IPS DF 6.9 (cell line): ENCODE results near the gene KRTCAP3.

Source experiments
- DNase-seq: peaks from one replicate; pipeline ENCODE4 v3.0.0-alpha.2; 2013; ENCODE audit warnings: low read depth, low spot score
- H3K27ac ChIP-seq: one replicate; pipeline ENCODE4 v1.5.1; 2013; ENCODE audit warnings: low read length, control low read depth
- H3K27me3 ChIP-seq: 2 replicates; pipeline ENCODE4 v1.6.1; 2013; ENCODE audit warnings: mild to moderate bottlenecking, low read length; ENCODE audit not compliant: control insufficient read depth, insufficient read depth
- H3K36me3 ChIP-seq: 2 replicates; pipeline ENCODE4 v1.6.1; 2013; ENCODE audit warnings: low read length; ENCODE audit not compliant: control insufficient read depth, insufficient read depth
- H3K4me1 ChIP-seq: 2 replicates; pipeline ENCODE4 v1.6.1; 2013; ENCODE audit warnings: low read length; ENCODE audit not compliant: control insufficient read depth, insufficient read depth
- H3K4me3 ChIP-seq: 2 replicates; pipeline ENCODE4 v1.5.1; 2013; ENCODE audit warnings: mild to moderate bottlenecking, low read length
- H3K9me3 ChIP-seq: 2 replicates; pipeline ENCODE4 v1.6.1; 2013; ENCODE audit warnings: low read length, inconsistent platforms; ENCODE audit not compliant: control insufficient read depth, insufficient read depth
- WGBS: extraction: QIAGEN DNeasy Blood & Tissue Kit; methylation state at CpG from one replicate; pipeline ENCODE4 v1.1.7; 2013; ENCODE audit warnings: mixed read lengths, missing lambda C conversion rate; ENCODE audit not compliant: insufficient read length, insufficient coverage; 5-methylcytosine and 5-hydroxymethylcytosine counted together

Gene KRTCAP3

DNA sequence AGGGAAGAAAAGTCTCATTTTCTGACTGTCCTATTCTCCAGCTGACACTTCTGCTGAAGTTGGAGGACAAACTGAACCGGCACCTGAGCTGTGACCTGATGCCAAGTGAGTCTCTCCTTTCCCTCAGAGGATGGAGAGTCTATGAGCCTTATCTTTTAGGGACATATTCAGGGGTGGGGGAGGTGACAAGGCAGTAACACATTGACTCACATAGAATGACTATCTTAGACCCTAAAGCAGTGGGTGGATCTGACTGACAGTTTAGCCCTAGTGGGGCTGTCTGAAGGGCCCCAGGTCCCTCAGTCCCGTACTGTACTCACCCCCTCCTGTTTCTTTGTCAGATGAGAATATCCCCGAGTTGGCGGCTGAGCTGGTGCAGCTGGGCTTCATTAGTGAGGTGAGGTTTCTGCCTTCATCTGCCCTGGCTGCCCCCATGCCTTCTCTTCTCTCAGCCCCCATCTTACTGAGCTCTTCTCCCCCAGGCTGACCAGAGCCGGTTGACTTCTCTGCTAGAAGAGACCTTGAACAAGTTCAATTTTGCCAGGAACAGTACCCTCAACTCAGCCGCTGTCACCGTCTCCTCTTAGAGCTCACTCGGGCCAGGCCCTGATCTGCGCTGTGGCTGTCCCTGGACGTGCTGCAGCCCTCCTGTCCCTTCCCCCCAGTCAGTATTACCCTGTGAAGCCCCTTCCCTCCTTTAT is 805 bp upstream of the KRTCAP3 start:
- no peak for DNase-seq
- H3K27me3 ChIP-seq: no peaks in the 10 kb centered on the region
- no peak overlapping the region for H3K27ac ChIP-seq
- 0 out of 2 replicates have a peak, but pooled peaks cover 2% of the 10 kb centered on the region for H3K4me1 ChIP-seq
- H3K4me3 ChIP-seq: no peak overlapping the region
- no peaks in the 10 kb centered on the region for H3K9me3 ChIP-seq
- WGBS: no CpG with 5 or more reads among the region's 10 CpGs
- H3K36me3 ChIP-seq: peaks cover 11% of the 10 kb centered on the region

DNA sequence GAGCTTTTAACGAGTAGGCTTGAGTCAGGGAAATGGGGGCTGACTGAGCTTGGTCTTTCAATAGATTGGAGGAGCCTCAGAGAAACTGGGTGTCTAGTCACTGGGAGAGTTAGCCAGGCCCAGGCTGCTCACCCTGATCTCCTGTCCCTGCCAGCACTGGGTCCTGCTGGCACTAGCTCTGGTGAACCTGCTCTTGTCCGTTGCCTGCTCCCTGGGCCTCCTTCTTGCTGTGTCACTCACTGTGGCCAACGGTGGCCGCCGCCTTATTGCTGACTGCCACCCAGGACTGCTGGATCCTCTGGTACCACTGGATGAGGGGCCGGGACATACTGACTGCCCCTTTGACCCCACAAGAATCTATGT is 720 bp downstream of the KRTCAP3 start:
- peaks cover 7% of the 10 kb centered on the region for H3K36me3 ChIP-seq
- no peaks in the 10 kb centered on the region for H3K9me3 ChIP-seq
- H3K4me1 ChIP-seq: 0 out of 2 replicates have a peak, but pooled peaks cover 2% of the 10 kb centered on the region
- peak overlapping the region; percentile 50; the same call in 1 of the 2 replicates for H3K4me3 ChIP-seq
- no peaks in the 10 kb centered on the region for H3K27me3 ChIP-seq
- no peak overlapping the region for H3K27ac ChIP-seq
- DNase-seq: no peak
- WGBS: no CpG with 5 or more reads among the region's 6 CpGs

DNA sequence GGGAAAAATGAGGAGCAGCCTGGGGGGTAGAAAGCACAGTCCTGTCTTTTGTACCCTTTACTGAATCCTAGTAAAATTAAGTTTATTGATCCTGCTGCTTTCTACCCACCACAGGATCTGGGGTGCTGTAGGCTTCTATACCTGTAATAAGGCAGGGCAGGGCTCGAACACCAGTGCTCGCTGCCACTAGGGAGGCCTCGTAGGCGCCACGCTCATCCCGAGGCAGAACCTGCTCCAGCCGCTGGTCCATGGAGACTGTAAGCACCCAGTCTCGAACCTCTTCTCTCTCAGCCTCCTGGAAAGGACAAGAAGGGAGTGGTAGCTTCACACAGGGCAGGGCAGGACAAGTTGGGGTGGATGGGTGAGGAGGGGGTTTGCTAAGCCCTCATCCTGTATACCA is 3.0 kb downstream of the KRTCAP3 start:
- Histone ChIP-seq H3K4me1 (0 out of 2 replicates have a peak, but pooled peaks cover 2% of the 10 kb centered on the region), H3K27ac (no peak overlapping the region), H3K36me3 (peaks cover 7% of the 10 kb centered on the region), H3K27me3 (no peaks in the 10 kb centered on the region), H3K4me3 (no peak overlapping the region), H3K9me3 (no peaks in the 10 kb centered on the region)
- no peak for DNase-seq
- WGBS: no CpG with 5 or more reads among the region's 8 CpGs

DNA sequence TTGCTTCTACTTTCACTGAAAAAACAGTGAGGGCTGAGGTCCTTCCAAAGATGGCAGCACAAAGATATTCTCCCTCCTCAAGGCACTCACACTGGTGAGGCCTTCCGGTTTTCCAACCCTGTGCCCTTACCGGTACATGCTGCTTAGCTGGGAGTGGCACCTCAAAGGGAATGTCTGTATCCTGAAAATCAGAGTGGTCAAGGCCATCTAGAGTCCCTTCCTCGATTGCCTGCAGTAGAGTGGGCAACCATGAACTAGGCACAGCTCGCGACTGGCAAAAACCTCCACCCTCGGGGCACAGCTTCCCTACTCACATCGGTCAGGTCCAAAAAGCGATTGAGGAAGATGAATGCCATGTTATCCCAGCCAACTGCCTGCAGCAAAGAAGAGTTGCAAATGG is 3.4 kb downstream of the KRTCAP3 start:
- H3K9me3 ChIP-seq: no peaks in the 10 kb centered on the region
- DNase-seq: no peak
- H3K4me3 ChIP-seq: no peak overlapping the region
- H3K4me1 ChIP-seq: 0 out of 2 replicates have a peak, but pooled peaks cover 2% of the 10 kb centered on the region
- H3K36me3 ChIP-seq: peaks cover 6% of the 10 kb centered on the region
- H3K27ac ChIP-seq: no peak overlapping the region
- WGBS: no CpG with 5 or more reads among the region's 8 CpGs
- no peaks in the 10 kb centered on the region for H3K27me3 ChIP-seq

DNA sequence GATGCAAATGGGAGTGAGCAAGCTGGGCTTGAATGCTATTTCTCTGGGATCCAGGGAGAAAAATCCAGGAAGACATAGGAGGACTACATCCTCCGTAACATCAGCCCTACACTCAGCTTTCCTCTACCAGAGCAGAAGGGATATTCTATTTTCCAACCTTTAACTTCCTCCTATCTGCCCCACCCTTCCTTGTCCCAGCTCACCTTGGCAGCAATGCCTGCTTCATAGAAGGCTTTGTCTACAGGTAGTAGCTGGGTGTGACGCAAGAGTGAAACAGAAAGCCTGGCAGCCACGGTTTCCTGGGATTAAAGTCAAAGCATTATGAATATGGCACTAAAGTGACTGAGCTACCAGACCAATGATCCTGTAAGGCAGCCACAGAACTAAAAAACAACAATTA is 3.9 kb downstream of the KRTCAP3 start:
- Histone ChIP-seq H3K27ac (no peak overlapping the region), H3K36me3 (peaks cover 1% of the 10 kb centered on the region), H3K27me3 (no peaks in the 10 kb centered on the region), H3K4me3 (no peak overlapping the region), H3K9me3 (no peaks in the 10 kb centered on the region), H3K4me1 (0 out of 2 replicates have a peak, but pooled peaks cover 2% of the 10 kb centered on the region)
- DNase-seq: no peak
- WGBS: no CpG with 5 or more reads among the region's 3 CpGs

DNA sequence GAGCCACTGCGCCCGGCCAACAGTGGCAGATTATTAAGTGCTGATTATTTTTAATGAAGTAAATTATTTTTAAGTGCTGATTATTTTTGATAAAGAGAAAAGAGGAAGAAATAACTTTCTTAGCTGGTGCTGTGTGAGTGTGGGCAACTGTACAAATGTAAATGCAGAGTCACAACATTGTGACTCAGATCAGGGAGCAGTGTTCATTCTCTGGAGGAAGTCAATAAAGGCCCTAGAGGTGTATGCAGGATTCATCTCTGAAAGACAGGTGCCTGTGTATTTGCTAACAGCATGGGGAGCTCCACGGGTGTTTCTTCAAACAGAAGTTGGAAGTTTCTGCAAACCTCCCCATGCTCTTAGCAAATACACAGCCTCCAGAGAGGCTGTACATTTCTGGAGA is 6.2 kb downstream of the KRTCAP3 start:
- Histone ChIP-seq H3K27me3 (no peaks in the 10 kb centered on the region), H3K27ac (no peak overlapping the region), H3K36me3 (no peaks in the 10 kb centered on the region; the same call in none of the 2 replicates), H3K9me3 (no peaks in the 10 kb centered on the region), H3K4me3 (no peak overlapping the region), H3K4me1 (no peaks in the 10 kb centered on the region)
- DNase-seq: no peak
- WGBS: no CpG with 5 or more reads among the region's 3 CpGs

DNA sequence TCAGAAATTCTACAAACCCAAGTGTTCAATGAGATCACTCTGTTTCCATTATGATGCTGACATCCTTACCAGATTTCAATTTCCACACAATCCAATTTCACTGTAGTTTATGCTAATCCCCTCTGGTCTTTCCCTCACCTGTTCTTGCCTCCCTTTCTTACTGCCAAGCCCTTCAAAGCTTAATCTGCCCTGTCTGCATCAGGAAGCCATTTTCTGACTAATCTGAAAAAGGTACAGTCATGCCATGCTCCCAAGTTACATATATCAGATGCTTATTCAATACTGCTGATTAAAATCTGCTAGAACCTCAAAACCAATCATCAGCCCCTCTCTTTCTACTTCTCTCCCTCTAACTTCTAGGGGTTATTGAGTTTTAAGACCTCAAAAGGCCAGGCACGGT is 8.9 kb downstream of the KRTCAP3 start:
- Histone ChIP-seq H3K27me3 (no peaks in the 10 kb centered on the region), H3K27ac (no peak overlapping the region), H3K36me3 (no peaks in the 10 kb centered on the region), H3K4me3 (no peak overlapping the region), H3K9me3 (no peaks in the 10 kb centered on the region), H3K4me1 (no peaks in the 10 kb centered on the region)
- no peak for DNase-seq
- WGBS: no CpG with 5 or more reads among the region's 1 CpG

DNA sequence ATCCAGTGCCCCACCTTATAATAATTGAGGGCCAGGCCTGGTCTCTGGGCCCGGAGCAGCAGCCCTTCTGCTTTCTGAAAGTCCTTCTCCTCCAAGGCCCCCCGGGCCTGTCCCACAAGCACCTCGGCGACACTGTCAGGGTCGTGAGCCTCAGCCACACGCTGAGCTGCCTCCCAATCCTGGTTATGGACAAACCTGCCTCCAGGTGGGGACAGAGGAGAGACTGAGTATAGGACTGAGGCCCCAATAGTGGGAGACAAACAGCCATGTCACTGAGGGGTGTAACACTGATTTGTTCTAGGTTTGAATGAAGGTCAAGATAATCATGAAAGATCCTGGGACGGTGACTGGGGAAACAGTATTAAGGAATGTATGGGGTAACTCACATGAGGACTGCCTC is 11.8 kb downstream of the KRTCAP3 start:
- Histone ChIP-seq H3K36me3 (no peaks in the 10 kb centered on the region; the same call in 1 of the 2 replicates), H3K4me1 (no peaks in the 10 kb centered on the region)
- no CpG with 5 or more reads among the region's 7 CpGs for WGBS

DNA sequence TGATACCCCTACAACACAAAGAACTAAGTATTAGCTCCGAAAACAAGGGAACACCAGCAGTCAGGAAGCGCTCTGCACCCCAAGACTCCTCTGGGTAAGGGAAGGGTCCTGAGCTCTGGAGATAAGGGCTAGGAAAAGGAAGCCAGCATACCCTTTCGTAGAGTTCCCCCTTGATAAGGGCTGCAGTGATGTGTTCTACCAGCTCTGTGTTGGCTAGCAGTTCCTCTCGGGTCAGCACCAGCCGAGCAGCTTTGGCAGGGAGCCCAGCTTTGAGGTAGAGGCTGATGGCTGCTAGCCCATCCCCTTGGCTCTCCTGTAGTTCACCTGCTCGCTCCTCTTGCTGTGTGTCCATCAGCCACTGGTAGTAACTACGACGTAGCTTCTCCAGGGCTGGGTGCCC is 18.9 kb downstream of the KRTCAP3 start:
- WGBS: no CpG with 5 or more reads among the region's 8 CpGs
- no peaks in the 10 kb centered on the region for H3K9me3 ChIP-seq
- H3K36me3 ChIP-seq: no peaks in the 10 kb centered on the region; the same call in 1 of the 2 replicates
- no peaks in the 10 kb centered on the region for H3K4me1 ChIP-seq
- DNase-seq: no peak
- H3K27ac ChIP-seq: no peak overlapping the region
- no peaks in the 10 kb centered on the region for H3K27me3 ChIP-seq
- no peak overlapping the region for H3K4me3 ChIP-seq

More for the DNA sequence above, 11.8 kb downstream of the KRTCAP3 start:
- no peaks in the 10 kb centered on the region for H3K27me3 ChIP-seq
- H3K4me3 ChIP-seq: no peak overlapping the region
- H3K9me3 ChIP-seq: no peaks in the 10 kb centered on the region
- DNase-seq: no peak
- H3K27ac ChIP-seq: no peak overlapping the region

DNA sequence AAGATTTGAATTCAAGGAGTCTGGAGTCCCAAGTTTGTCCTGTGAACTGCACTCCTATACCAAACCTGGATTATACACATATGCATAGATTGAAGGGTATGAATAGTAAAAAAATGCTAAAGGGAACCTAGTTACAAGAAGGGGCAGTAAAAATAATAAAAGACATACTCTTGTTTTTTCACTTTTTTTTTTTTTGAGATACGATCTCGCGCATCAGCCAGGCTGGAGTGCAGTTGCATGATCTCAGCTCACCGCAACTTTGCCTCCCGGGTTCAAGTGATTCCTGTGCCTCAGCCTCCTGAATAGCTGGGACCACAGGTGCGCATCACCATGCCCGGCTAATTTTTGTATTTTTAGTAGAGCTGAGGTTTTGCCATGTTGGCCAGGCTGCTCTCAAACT is 22.3 kb downstream of the KRTCAP3 start:
- no CpG with 5 or more reads among the region's 7 CpGs for WGBS
- Histone ChIP-seq H3K4me3 (no peak overlapping the region), H3K27ac (no peak overlapping the region), H3K4me1 (no peaks in the 10 kb centered on the region), H3K27me3 (no peaks in the 10 kb centered on the region), H3K36me3 (no peaks in the 10 kb centered on the region), H3K9me3 (no peaks in the 10 kb centered on the region)
- DNase-seq: no peak

DNA sequence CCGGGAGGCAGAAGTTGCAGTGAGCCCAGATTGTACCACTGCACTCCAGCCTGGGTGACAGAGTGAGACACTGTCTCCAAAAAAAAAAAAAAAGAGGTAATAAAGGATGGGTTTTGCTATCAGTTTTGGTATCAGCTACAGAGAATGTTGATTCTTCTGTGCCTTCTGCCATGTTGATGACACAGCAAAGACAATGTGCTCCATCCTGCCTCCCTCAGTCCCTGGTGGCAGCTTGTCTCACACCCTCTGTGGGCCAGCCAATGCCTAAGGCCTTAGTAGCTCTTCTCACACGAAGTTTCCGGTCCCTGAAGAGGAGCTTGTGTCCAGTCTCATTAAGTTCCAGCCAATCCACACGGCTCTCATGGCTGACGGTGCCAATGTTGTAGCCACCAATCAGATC is 29.8 kb downstream of the KRTCAP3 start:
- no peaks in the 10 kb centered on the region for H3K4me1 ChIP-seq
- H3K9me3 ChIP-seq: no peaks in the 10 kb centered on the region
- H3K27me3 ChIP-seq: no peaks in the 10 kb centered on the region
- DNase-seq: no peak
- WGBS: no CpG with 5 or more reads among the region's 5 CpGs
- no peak overlapping the region for H3K4me3 ChIP-seq
- H3K27ac ChIP-seq: no peak overlapping the region
- H3K36me3 ChIP-seq: no peaks in the 10 kb centered on the region
